ENCODE measurements around the gene TSPAN4. TPM values are rescaled to one million over a fixed set of nuclear protein-coding genes. Genes with fewer than 3 reads are reported as not detected.

Gene TSPAN4
- total and polyA plus RNA-seq, 12 donors, result 22.2 to 66.5 (median 29.5) TPM

DNA sequence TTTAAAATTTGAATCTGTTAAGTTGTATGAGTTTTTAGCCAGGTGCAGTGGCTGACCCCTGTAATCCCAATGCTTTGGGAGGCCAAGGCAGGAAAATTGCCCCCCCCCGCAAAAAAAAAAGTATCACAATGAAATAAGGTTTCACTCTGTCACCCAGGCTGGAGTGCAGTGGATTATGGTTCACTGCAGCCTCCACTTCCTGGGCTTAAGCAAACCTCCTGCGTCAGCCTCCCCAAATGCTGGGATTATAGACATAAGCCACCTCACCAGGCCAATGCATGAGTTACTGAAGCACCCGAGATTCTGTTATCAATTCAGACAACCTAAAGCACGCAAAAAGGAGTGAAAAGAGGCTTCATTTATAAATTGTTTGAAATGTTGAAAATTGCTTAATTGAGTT, 70.4 kb downstream of the TSPAN4 start:
- WGBS, 2 donors, result 87 to 92% methylated on average over 4 of the region's 4 CpGs
- ATAC-seq, result no peak

GRCh38 chr11:914204-914603, 71.6 kb downstream of the TSPAN4 start:
- ATAC-seq, result no peak
- Histone ChIP-seq H3K4me3 (peak overlapping the region in 3 of 10 donors; percentile 8 to 24 (median 16)), H3K36me3 (no peaks in the 10 kb centered on the region), H3K27me3 (no peaks in the 10 kb centered on the region), H3K27ac (peak overlapping the region in 6 of 10 donors; percentile 14 to 85 (median 30)), H3K9me3 (no peaks in the 10 kb centered on the region), H3K4me1 (peaks cover 0 to 31% (median 17%) of the 10 kb centered on the region in 9 donors)
- no peak for DNase-seq
- TF ChIP-seq CTCF (IDR thresholded peaks at IDR 0.05), result no peak
- 73 to 82% methylated on average over 5 of the region's 5 CpGs for whole genome bisulfite sequencing, 2 donors
- intact Hi-C loops (cut with DNase I), result loop anchor here in 1 of 10 donors (5.0 kb wide), 1 partner anchor 67 kb away; no protein-coding TSS in a partner anchor

More for the DNA sequence above, 70.4 kb downstream of the TSPAN4 start:
- H3K4me1 ChIP-seq, result peaks cover 0 to 29% (median 16%) of the 10 kb centered on the region in 9 donors
- no peaks in the 10 kb centered on the region for H3K9me3 ChIP-seq
- no peak for DNase-seq
- intact Hi-C loops (cut with DNase I), result loop anchor here in 1 of 10 donors (5.0 kb wide), 1 partner anchor 66 kb away; no protein-coding TSS in a partner anchor
- peaks cover 0 to 4% (median 0%) of the 10 kb centered on the region in 9 donors for H3K36me3 ChIP-seq
- peak overlapping the region in 1 of 10 donors; percentile 85 for H3K27ac ChIP-seq
- no peak overlapping the region for H3K4me3 ChIP-seq
- H3K27me3 ChIP-seq, result no peaks in the 10 kb centered on the region
- no peak for TF ChIP-seq CTCF (IDR thresholded peaks at IDR 0.05)

DNA sequence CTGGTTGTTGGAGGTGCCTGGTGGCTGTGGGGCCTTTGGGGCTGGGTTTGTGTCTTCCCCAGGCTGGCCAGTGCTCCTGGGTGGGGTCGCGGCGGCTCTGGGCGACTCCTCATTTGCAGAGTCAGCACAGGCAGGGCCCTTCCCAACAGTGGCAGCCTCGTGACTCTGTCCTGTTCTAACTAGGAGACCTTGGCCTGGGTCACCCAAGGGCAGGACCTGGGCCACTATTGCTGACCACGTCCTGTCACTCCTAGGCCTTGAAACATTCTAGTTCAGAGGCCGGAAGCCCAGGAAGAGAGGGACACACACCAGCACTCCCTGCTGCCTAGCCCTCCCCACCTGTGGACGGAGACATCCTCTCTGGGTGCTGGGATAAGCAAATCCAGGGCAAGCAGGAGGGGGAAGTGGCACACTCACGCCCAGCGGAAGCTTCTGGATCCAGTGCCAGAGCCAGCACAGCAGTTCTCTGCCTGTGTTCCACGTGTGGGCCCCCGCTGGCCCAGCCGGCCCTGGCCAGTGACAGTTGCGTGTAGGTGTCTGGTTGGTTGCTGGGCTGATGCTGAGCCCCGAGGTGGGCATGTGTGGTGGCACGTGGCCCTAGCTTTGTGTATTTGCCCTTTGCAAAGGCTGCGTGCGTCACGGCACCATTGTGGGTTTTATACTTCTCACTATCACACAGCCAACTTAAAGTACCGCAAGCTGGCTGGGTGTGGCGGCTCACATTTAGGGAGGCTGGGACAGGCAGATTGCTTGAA, 72.3 kb downstream of the TSPAN4 start:
- DNase-seq, result peak; percentile 50 to 55
- ATAC-seq, result peak in 7 of 8 donors; percentile 9 to 43 (median 28)
- H3K9me3 ChIP-seq, result no peaks in the 10 kb centered on the region
- TF ChIP-seq CTCF (IDR thresholded peaks at IDR 0.05), result no peak
- H3K27ac ChIP-seq, result peak overlapping the region in 5 of 10 donors; percentile 21 to 85 (median 39)
- intact Hi-C loops (cut with DNase I), result loop anchor here in 1 of 10 donors (5.0 kb wide), 1 partner anchor 68 kb away; no protein-coding TSS in a partner anchor
- H3K27me3 ChIP-seq, result no peaks in the 10 kb centered on the region
- H3K4me1 ChIP-seq, result peaks cover 0 to 26% (median 12%) of the 10 kb centered on the region in 9 donors
- H3K36me3 ChIP-seq, result no peaks in the 10 kb centered on the region
- WGBS, 2 donors, result 79 to 87% methylated on average over 21 of the region's 21 CpGs
- peak overlapping the region in 2 of 10 donors; percentile 8 to 24 for H3K4me3 ChIP-seq

Other genes with a start within 250 kb of the TSPAN4 start
- 10 to 100 TPM in 5 of 10 donors, 1 to 10 TPM in 5; 4.5 to 20.2 (median 9.9) TPM for gene IRF7, start 226.9 kb upstream of the TSPAN4 start, total RNA-seq
- gene IRF7, start 226.9 kb upstream of the TSPAN4 start, polyA plus RNA-seq, result 10 to 100 TPM; 12.2 to 48.4 TPM
- gene CDHR5, start 217.9 kb upstream of the TSPAN4 start, total RNA-seq, result not detected
- not detected for gene CDHR5, start 217.9 kb upstream of the TSPAN4 start, polyA plus RNA-seq
- gene SCT, start 215.7 kb upstream of the TSPAN4 start, total RNA-seq, result 1 to 10 TPM in 2 of 10 donors, under 1 TPM in 1, not detected in 7; 0.99 to 2.0 (median 1.0) TPM
- under 1 TPM in 1 of 2 donors, not detected in 1; 0.64 TPM for gene SCT, start 215.7 kb upstream of the TSPAN4 start, polyA plus RNA-seq
- gene DRD4, start 205.6 kb upstream of the TSPAN4 start, total RNA-seq, result under 1 TPM in 6 of 10 donors, not detected in 4; 0.19 to 0.72 (median 0.49) TPM
- under 1 TPM in 1 of 2 donors, not detected in 1; 0.09 TPM for gene DRD4, start 205.6 kb upstream of the TSPAN4 start, polyA plus RNA-seq
- gene DEAF1, start 147.6 kb upstream of the TSPAN4 start, total RNA-seq, result 10 to 100 TPM; 11.0 to 25.7 (median 15.5) TPM
- 10 to 100 TPM; 18.3 to 39.9 TPM for gene DEAF1, start 147.6 kb upstream of the TSPAN4 start, polyA plus RNA-seq
- 10 to 100 TPM; 10.6 to 24.2 (median 14.5) TPM for gene TMEM80, start 147.0 kb upstream of the TSPAN4 start, total RNA-seq
- 10 to 100 TPM; 10.1 to 21.4 TPM for gene TMEM80, start 147.0 kb upstream of the TSPAN4 start, polyA plus RNA-seq
- 1 to 10 TPM; 1.2 to 6.7 (median 2.3) TPM for gene EPS8L2, start 136.6 kb upstream of the TSPAN4 start, total RNA-seq
- 1 to 10 TPM; 3.4 to 3.9 TPM for gene EPS8L2, start 136.6 kb upstream of the TSPAN4 start, polyA plus RNA-seq
- gene TALDO1, start 95.4 kb upstream of the TSPAN4 start, total RNA-seq, result 100 to 1,000 TPM in 5 of 10 donors, 10 to 100 TPM in 5; 76.2 to 115 (median 96.3) TPM
- gene TALDO1, start 95.4 kb upstream of the TSPAN4 start, polyA plus RNA-seq, result 100 to 1,000 TPM in 1 of 2 donors, 10 to 100 TPM in 1; 55.3 to 124 TPM
- gene GATD1, start 65.4 kb upstream of the TSPAN4 start, total RNA-seq, result 10 to 100 TPM; 20.6 to 29.4 (median 26.0) TPM
- gene GATD1, start 65.4 kb upstream of the TSPAN4 start, polyA plus RNA-seq, result 10 to 100 TPM; 15.0 to 32.4 TPM
- under 1 TPM in 9 of 10 donors, not detected in 1; 0.22 to 0.80 (median 0.38) TPM for gene CEND1, start 52.8 kb upstream of the TSPAN4 start, total RNA-seq
- under 1 TPM; 0.75 to 0.80 TPM for gene CEND1, start 52.8 kb upstream of the TSPAN4 start, polyA plus RNA-seq
- gene SLC25A22, start 44.6 kb upstream of the TSPAN4 start, total RNA-seq, result 1 to 10 TPM; 2.2 to 8.6 (median 4.0) TPM
- 10 to 100 TPM in 1 of 2 donors, 1 to 10 TPM in 1; 3.0 to 11.1 TPM for gene SLC25A22, start 44.6 kb upstream of the TSPAN4 start, polyA plus RNA-seq
- gene PIDD1, start 37.6 kb upstream of the TSPAN4 start, total RNA-seq, result 10 to 100 TPM in 3 of 10 donors, 1 to 10 TPM in 7; 5.2 to 13.9 (median 6.9) TPM
- 10 to 100 TPM in 1 of 2 donors, 1 to 10 TPM in 1; 6.3 to 32.4 TPM for gene PIDD1, start 37.6 kb upstream of the TSPAN4 start, polyA plus RNA-seq
- gene RPLP2, start 32.9 kb upstream of the TSPAN4 start, total RNA-seq, result 1,000 to 10,000 TPM in 3 of 10 donors, 100 to 1,000 TPM in 7; 765 to 1,177 (median 850) TPM
- 1,000 to 10,000 TPM; 1,402 to 1,699 TPM for gene RPLP2, start 32.9 kb upstream of the TSPAN4 start, polyA plus RNA-seq
- 100 to 1,000 TPM; 183 to 359 (median 251) TPM for gene PNPLA2, start 23.9 kb upstream of the TSPAN4 start, total RNA-seq
- gene PNPLA2, start 23.9 kb upstream of the TSPAN4 start, polyA plus RNA-seq, result 100 to 1,000 TPM; 114 to 148 TPM
- 10 to 100 TPM; 11.4 to 23.0 (median 17.0) TPM for gene CRACR2B, start 14.9 kb upstream of the TSPAN4 start, total RNA-seq
- 10 to 100 TPM; 11.5 to 72.3 TPM for gene CRACR2B, start 14.9 kb upstream of the TSPAN4 start, polyA plus RNA-seq
- gene CD151, start 9.9 kb upstream of the TSPAN4 start, total RNA-seq, result 100 to 1,000 TPM; 286 to 668 (median 466) TPM
- gene CD151, start 9.9 kb upstream of the TSPAN4 start, polyA plus RNA-seq, result 100 to 1,000 TPM; 444 to 684 TPM
- 100 to 1,000 TPM; 194 to 279 (median 234) TPM for gene POLR2L, start 323 bp upstream of the TSPAN4 start, total RNA-seq
- 100 to 1,000 TPM; 148 to 279 TPM for gene POLR2L, start 323 bp upstream of the TSPAN4 start, polyA plus RNA-seq
- gene CHID1, start 68.0 kb downstream of the TSPAN4 start, total RNA-seq, result 10 to 100 TPM; 47.9 to 75.2 (median 62.4) TPM
- gene CHID1, start 68.0 kb downstream of the TSPAN4 start, polyA plus RNA-seq, result 10 to 100 TPM; 40.1 to 53.5 TPM
- gene AP2A2, start 83.0 kb downstream of the TSPAN4 start, total RNA-seq, result 10 to 100 TPM; 28.9 to 58.4 (median 38.8) TPM
- gene AP2A2, start 83.0 kb downstream of the TSPAN4 start, polyA plus RNA-seq, result 10 to 100 TPM; 24.3 to 27.9 TPM
- not detected for gene MUC6, start 193.9 kb downstream of the TSPAN4 start, total RNA-seq
- gene MUC6, start 193.9 kb downstream of the TSPAN4 start, polyA plus RNA-seq, result under 1 TPM; 0.01 to 0.07 TPM
- gene MUC2, start 232.0 kb downstream of the TSPAN4 start, total RNA-seq, result under 1 TPM in 1 of 10 donors, not detected in 9; 0.03 TPM
- not detected for gene MUC2, start 232.0 kb downstream of the TSPAN4 start, polyA plus RNA-seq

Measured in heart right ventricle (tissue), 16 donors.